ENCODE measurements around the gene PLEKHF1.
"Not testable (repeated sequence)": the region's sequence is repeated elsewhere in the genome, so short reads cannot be mapped to it uniquely, and the experiment has no call there.

Gene PLEKHF1

DNA sequence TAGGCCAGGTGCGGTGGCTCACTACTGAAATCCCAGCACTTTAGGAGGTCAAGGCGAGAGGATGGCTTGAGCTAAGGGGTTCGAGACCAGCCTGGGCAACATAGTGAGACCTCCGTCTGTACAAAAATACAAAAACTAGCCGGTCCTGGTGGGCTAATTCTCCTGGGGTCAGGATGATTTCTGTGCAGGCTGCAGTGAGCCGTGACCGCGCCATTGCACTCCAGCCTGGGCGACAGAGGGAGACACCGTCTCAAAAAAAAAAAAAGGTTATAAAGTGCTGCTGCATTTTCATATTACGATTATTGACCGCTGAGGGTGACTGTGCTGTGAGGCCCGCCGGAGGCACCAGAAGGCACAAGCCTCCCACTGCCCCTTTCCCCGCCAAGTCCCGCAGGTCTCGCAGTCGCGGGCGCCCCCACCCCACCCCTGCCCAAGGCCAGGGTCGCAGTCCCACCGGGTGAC is 477 bp upstream of the PLEKHF1 start:
- DNase-seq (ENCODE audit: low read depth in 2 of 2): no peak

DNA sequence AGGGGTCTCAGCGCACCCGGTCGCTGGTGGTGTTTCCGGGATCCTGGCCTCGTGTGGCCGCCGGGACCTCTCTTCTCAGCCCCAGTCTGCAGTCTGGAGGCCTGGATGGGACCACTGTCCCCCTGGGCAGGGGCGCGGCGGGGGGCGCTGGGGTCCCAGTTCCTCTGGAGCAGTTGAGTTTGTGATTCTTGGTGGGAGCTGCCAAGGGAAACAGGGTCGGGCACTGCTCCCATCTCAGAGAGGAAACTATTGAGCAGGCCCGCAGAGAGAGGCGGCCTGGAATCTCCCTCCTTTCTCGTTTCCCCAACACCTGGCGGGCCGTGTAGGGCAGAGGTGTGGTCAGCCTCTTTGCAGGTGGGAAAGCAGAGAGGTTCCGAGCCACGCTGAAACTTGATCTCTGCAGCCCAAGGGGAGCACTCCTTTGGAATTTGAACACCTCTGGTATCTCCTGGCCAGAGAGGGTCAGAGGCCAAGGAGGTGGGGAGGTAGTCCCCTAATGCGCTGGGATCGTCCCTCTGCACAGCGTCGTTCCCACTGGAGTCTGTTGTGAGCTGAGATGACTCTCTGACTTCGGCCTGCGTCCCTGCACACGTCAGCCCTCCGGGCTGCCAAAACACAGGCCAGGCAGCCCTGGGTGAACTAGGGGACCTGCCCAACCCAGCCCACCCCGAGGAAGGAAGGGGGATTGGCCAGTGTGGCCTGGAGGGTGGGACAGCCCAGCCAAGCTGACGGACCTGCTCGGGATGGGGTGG is 741 bp downstream of the PLEKHF1 start:
- DNase-seq (ENCODE audit: low read depth in 2 of 2): no peak

DNA sequence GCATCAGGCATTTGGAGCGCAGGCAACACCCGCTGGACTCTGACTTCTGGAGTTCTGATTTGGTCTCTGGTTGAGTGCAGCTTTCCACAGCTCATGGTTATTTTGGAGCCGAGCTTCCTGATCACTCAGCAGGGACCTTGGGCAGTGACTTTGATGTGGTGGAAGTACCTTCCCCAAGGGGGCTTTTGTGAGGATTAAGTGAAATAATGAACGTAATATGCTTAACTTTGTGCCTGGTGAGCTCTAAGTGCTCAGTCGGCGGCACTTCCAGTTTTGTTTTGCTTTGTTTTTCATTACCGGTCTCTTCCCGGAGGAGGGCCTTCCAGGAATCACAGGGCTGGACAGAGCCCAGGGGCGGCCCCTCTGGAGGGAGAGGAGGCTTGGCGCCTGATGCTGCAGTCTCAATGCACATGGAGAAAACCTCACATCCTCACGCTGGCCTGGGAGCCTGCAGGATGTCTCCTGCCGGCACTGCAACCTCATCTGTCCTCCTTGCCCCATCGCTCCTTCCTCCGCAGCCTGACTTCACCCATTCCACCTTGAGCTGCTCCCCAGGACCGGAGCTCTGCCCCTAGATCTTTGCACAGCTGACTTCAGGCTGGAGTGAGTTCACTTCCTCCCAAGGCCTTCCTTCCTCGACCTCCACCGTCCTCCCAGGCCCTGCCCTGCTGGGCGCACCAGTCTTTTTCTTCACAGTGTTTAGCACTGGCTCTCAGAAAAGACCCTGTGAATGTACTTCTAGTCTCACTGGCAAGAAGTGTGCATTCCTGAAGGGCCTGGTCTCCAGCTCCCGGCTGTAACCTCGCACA is 1.5 kb downstream of the PLEKHF1 start:
- no peak for DNase-seq (ENCODE audit: low read depth in 2 of 2)

DNA sequence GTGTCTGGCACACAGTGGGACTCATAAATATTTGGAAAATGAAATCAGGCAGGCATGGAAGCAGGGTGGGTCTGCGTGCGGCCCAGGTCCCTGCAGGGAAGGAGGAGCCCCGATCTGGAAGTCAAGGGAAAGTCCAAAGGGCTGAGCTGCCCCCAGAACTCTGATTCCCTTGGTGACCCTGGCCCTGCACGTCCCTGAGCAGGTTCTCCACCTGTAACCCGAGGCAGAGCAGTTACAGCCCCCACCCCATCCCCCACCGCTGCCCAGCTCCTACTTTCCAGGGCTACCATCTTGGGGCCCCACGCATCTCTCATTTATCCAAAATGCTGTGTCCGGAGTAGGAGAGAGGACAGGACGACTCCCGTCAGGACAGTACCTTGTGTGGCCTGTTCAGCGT is 2.1 kb downstream of the PLEKHF1 start:
- no peak for DNase-seq (ENCODE audit: low read depth in 2 of 2)

DNA sequence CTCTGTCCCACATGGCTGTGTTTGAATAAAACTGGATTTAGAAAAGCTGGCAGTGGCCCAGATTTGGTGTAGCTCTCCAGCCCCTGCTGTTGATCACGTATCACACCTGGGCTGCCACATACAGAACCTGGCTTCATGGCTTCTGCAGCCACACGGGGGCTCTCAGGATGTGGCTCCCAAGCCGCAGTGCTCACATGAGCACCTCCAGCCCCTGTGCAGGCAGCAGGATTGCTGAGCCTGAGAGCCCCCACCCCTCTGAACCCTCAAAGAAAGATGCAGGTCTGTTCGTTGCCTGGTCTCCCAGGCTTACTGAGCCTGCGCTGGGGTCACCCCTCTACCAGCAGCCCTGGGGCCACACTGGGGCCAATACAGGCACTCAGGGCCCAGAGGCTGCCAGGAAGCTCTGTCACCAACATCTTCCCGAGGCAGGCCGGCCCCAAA is 2.7 kb downstream of the PLEKHF1 start:
- no peak for DNase-seq (ENCODE audit: low read depth in 2 of 2)

DNA sequence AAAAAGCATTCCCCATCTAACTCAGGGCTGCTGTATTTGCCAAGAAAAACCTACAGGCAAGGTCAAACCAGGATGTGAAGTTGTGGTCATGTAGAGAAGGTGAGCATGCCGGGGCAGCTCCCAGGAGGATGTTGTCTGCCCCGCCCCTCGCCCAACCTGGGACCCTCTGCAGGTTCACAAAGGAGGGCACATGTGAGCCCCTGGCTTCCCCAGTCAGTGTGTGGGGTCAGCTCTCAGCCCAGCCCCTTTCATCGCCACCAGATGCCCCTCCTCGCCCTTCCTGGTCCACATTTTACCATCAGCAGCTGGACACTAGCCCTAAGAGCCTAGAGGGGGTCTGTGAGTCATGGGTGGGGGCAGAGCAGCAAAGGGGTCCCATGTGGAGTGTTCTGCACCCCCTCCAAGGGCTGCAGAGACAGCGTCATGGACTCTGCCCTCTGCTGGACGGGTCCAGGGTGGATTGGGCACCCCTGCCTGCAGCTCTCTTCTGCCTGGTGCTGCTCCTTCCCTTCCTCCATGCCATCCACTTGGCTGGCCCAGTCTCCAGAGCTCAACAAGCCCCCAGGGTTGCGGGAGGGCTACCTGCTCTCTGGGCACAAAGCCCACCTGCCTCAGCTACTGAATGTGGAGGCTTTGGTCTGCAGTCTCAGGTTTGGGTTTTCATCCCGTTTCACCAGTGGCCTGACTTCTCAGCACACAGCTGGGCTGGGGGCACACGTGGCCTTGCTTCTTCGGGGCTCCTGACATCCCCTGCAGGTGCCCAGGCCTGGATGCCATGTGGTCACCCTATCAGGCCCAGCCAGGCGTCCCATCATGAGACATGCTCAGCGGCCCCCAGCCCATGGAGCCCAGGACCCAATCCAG is 3.7 kb downstream of the PLEKHF1 start:
- DNase-seq (ENCODE audit: low read depth in 2 of 2): no peak

DNA sequence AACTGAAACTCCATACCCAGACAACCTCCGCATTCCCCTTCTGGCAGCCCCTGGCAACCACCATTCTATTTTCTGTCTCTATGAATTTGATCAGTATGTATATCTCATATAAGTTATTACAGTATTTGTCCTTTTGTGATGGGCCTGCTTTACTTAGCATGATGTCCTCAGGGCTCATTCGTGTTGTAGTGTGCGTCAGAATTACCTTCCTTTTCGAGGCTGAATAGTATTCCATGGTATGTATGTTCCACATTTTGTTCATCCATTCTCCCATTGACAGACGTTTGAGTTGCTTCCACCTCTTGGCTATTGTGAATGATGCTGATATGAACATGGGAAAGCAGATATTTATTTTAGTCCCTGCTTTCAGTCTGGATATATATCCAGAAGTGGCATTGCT is 5.0 kb downstream of the PLEKHF1 start:
- no peak for DNase-seq (ENCODE audit: low read depth in 2 of 2)

DNA sequence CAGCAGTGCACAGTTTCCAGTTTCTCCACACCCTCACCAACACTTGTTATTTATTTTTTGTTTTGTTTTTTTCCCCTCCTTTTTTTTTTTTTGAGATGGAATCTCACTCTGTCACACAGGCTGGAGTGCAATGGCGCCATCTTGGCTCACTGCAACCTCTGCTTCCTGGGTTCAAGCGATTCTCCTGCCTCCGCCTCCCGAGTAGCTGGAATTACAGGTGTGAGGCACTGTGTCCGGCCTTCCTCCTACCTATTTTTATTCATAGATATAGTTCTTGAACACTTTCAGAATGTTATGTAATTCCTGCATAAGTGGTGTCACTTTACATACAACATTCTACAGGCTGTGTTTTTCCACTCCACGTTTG is 5.7 kb downstream of the PLEKHF1 start:
- not testable (repeated sequence) for DNase-seq (ENCODE audit: low read depth in 2 of 2)

DNA sequence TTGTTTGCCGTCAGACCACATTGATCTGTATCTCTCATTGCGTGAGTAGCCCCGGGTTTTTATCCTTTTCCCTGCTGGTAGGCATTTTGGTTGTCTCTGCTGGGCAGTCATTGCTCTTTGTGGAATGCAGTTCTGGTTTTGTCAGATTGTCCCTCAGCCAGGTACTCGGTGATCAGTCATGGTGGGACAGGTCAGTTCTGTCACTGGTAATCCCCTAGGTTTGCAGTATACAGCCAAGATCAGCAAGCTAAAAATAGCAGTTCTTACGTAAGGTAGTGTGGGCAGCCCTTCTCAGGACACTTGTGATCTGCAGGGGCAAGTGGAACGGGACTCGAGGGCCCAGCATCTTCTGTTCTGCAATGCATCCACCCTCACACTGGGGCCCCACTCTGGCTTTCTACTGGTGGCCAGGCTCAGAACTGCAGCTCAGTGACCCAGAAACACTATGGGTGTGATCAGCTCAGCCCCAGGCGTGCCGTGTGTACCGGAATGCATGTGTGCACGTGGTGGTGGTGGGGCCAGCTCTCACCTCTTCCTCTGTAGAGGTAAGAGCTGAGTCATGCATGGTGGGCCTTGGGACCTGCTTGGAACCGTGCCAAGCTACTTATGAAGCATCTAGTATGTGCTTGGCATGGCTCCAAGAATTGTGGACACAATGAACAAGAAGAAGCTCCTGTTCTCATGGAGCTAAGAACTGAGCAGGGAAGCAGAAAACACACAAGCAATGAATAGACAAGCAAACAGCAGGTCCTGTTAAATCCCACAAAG is 6.3 kb downstream of the PLEKHF1 start:
- peak; percentile 72 to 78 for DNase-seq (ENCODE audit: low read depth in 2 of 2)

DNA sequence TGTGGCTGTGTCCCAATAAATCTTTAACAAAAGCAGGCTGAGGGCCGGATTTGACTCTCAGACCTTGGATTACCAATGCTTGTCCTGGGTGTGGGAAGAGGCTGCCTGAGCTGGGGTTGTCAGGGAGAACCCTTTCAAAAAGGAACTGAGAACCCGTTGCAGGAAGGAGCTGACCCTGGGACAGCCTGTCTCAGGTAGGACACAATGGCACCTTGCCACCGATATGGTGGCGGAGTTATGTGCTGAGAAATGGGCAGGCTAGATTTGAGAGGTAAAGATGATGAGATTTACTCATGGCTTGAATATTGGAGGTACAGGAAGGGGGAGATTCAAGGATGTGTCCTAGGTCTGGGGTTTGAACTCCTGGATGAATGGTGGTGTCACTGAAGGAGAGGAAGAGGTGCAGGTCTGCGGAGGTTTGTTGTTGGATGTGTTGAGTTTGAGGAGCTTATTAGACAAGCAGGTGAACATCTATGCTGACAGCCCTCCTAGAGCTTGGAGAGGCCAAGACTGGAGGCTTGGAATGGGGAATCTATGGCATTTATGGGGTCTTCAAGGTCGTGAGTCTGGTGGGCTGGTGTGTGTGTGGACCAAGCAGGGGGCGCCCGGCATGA is 7.2 kb downstream of the PLEKHF1 start:
- no peak for DNase-seq (ENCODE audit: low read depth in 2 of 2)

DNA sequence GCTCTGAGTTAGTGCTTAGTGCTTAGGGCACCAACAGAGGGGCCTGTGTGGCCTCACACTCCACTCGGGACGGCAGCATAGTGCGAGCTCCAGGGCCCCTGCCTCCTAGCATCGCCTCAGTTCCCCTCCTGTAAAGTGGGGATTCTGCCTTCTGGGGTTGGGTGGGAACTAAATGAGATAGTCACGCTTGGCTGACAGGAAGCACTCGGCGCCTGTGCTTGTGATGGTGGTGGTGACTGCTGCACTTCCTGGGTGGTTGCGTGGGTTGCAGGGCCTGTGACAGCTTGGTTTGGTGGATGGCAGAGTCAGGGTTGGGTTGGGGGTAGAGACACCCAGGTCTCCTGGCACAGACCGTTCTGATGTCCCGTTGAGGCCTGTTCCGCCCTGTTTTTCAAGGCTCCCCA is 7.7 kb downstream of the PLEKHF1 start:
- DNase-seq (ENCODE audit: low read depth in 2 of 2): peak; percentile 73 to 76

DNA sequence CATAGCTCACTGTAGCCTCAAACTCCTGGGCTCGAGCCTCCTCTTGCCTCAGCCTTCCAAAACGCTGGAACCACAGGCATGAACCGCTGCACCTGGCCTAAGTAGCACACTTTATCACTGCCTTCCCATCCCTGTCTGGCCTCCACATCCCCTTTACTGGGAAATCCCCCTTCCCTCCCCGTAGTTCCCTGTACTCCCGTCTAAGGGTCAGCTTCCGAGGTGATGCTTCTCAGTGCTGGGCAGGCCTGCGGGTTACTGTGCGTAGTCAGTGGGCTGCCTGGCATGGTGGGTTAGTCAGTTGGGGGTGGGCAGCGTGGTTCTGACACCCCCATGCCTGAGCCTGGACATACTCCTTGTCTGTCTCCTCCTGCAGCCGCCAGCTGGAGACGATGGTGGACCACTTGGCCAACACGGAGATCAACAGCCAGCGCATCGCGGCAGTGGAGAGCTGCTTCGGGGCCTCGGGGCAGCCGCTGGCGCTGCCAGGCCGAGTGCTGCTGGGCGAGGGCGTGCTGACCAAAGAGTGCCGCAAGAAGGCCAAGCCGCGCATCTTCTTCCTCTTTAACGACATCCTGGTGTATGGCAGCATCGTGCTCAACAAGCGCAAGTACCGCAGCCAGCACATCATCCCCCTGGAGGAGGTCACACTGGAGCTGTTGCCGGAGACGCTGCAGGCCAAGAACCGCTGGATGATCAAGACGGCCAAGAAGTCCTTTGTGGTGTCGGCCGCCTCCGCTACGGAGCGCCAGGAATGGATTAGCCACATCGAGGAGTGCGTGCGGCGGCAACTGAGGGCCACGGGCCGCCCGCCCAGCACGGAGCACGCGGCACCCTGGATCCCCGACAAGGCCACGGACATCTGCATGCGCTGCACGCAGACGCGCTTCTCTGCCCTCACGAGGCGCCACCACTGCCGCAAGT is 8.4 kb downstream of the PLEKHF1 start:
- DNase-seq (ENCODE audit: low read depth in 2 of 2): no peak

DNA sequence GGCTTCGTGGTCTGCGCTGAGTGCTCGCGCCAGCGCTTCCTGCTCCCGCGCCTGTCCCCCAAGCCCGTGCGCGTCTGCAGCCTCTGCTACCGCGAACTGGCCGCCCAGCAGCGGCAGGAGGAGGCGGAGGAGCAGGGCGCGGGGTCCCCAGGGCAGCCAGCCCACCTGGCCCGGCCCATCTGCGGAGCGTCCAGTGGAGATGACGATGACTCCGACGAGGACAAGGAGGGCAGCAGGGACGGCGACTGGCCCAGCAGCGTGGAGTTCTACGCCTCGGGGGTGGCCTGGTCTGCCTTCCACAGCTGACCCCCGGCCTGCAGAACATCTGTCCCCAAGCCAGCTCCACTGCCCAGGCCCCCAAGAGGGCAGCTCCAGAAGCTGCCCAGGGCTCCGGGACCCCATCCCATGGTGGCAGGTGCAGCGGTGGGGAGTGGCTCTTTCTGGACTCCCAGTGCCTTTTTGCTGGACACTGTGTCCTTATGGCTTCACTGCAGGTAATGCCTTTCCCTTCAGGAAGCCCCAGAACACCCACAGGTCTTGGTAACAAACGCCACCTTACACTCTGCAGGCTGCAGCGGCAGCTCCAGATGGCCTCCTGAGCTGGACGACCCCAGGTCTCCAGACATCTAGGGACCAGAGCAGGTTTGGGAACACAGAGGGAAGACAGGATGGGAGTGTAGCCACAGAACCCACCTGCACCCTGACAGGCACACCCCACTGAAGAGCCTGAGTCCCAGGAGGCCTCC is 9.3 kb downstream of the PLEKHF1 start:
- DNase-seq (ENCODE audit: low read depth in 2 of 2): no peak

DNA sequence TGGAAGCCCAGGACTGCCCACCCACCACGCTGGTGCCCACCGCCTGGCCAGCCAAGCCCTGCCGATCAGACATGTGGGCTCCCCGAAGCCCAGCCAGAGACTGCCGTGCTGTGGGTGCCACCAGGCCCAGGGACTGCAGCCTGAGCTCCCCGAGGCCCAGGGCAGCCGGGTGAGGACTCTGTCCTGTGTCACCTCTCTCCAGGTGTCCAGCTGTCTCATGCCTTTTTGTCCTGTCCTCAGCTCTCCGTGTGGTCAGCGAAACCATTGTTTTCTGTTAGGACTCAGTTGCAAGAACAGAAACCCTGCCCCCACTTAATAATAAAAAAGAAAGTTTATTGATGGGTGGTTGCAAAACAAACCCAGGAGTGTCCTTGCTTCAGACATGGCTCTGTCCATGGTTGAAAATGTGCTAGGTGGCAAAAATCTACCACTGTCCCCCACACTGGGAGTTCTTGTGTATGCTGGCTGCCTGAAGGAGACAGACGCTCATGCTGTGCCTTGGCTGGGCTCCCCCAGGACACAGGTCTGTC is 9.9 kb downstream of the PLEKHF1 start:
- no peak for DNase-seq (ENCODE audit: low read depth in 2 of 2)

DNA sequence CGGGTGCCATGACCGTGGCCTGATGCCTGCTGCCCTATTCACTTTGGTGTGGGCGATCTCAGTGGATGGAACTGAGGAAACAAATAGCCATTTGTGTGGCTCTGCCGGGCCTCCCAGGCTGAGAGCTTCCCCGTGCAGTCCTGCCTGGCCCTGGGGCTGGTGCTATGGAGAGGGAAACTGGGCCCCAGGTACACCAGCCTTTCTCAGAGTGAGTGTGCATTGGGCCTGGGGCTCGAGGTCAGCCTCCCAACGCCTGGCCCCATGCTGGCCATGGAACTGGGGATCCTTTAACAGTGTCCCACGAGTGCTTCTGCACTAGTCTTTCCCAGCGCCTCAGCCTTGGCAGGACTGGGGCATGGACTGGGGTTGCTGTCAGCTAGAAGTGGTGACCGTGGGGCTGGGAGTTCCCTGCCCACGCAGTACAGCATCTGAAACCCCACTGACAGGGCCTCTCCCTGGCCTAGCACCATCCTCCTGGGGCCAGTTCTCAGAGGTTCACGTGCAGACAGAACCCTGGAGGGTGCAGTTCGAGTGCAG is 10.5 kb downstream of the PLEKHF1 start:
- no peak for DNase-seq (ENCODE audit: low read depth in 2 of 2)

DNA sequence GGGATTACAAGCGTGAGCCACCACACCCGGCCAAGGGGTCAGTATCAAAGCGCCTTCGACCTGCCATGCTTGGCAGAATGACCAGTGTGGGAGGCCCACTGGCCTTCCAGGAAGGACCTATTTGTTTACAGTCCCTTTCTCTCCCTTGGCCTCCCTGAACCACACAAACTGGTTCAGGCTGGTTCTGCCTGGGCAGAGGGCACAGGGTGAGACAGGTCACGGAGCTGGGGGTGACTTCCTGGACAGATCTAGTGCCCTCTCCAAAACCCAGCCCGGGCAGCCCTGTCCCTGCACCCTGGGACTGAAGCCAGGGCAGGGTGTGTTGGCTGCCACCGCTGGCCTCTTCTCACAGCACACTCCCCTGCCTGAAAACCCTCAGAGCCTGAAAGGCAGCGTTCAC is 11.3 kb downstream of the PLEKHF1 start:
- DNase-seq (ENCODE audit: low read depth in 2 of 2): no peak

DNA sequence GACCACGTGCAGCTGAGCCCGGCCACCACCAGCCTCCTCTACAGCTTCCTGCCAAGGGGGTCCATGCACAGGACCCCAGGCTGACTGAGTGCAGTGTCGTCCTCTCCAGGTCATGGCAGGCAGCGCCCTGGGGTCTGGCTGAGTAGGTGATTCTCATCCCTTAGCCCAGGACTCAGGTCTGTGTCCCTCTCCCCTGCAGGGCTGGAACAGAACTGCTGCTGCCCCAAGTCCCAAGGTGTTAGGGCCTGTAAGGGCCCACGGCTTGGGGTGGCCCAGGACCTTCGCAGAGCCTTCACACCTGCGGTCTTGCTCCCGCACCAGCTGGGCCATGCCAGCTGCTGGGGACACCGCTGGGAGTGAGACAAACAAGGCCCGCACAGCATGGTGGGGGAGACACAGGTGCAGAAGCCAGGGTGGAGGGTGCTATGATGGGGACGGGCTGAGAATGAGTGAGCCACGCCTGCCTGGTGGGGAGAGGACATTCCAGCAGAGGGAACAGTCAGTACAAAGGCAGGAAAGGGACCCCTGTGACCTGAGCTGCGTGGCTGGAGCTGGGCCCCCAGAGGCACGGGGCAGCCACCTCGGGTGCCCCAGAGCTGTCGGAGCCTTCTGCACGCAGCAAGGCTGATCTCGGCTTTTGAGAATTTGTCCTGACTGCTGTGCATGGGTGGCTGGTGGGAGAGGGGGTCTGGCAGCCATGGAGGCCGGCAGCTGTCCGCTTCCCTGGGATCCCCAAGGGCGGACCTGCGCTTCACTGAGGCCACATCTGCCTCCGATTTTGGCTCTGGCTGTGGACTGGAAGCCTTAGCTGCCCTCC is 11.9 kb downstream of the PLEKHF1 start:
- no peak for DNase-seq (ENCODE audit: low read depth in 2 of 2)
